Panc1 (cell line): Measurements from ENCODE around the gene GFAP.

Source experiments
- TCF7L2 ChIP-seq: IDR thresholded peaks from 2 replicates; pipeline ENCODE4 v1.6.1; 2011; ENCODE audit warnings: mild to moderate bottlenecking, low read depth, low read length, inconsistent platforms
- TF ChIP-seq, protein P1 (sequence below): fragments of 450-650 bp; IDR thresholded peaks from 2 replicates; pipeline ENCODE4 v1.5.1; 2017; ENCODE audit warnings: mild to moderate bottlenecking

DNA sequence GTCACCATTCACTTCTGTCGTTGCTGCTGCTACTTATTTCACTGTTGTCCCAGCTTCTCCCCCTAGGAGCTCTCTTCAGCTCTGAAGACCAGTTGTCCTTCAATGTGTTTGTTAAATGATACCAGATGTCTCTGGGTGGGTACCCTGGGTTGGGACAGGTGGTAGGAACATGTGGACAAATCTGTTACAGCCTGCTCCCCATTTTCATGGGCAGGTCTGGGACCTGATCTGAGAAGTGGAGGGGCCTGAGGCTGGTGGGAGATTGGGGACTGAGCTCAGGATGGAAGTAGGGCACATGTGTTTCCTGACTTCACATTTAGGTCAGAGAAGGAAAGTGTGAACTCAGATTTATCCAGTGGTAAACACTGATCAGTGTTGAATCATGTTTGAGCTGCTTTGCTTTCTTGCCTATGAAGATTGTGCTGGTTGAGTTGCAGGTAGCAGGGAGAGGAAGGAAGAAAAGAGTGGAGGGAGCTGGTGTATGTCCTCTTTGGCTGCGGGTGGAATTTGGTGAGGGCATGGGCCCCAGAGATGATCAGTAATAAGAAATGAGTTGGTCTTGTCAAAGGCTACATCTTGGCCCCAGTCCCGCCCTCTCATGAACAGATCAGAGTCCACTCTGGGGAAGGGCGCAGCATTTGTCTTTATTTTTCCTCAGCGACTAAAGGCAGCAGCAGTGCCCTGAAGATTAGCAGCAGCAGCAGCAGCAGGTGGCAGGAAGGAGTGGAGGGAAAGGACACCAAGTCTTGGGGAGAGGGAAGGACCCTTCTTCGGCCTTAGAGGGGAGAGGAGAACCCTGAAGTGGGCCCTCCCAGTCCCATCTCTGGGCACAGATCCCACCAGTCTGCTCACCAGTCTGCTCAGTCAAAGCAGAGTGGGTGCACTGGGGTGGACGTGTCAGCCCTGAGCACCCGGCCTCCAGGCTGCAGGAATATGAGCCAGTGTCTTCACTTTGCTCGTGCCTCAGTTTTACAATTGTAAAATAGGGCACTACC lies 10.0 kb downstream of the GFAP start:
- no peak for TF ChIP-seq TCF7L2
- TF ChIP-seq, protein P1, sequence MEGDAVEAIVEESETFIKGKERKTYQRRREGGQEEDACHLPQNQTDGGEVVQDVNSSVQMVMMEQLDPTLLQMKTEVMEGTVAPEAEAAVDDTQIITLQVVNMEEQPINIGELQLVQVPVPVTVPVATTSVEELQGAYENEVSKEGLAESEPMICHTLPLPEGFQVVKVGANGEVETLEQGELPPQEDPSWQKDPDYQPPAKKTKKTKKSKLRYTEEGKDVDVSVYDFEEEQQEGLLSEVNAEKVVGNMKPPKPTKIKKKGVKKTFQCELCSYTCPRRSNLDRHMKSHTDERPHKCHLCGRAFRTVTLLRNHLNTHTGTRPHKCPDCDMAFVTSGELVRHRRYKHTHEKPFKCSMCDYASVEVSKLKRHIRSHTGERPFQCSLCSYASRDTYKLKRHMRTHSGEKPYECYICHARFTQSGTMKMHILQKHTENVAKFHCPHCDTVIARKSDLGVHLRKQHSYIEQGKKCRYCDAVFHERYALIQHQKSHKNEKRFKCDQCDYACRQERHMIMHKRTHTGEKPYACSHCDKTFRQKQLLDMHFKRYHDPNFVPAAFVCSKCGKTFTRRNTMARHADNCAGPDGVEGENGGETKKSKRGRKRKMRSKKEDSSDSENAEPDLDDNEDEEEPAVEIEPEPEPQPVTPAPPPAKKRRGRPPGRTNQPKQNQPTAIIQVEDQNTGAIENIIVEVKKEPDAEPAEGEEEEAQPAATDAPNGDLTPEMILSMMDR, result no peak
